Right forelimb (tissue), 1 donor: ENCODE measurements around the gene TEDC2.
"Not testable (repeated sequence)": the region's sequence is repeated elsewhere in the genome, so short reads cannot be mapped to it uniquely, and the experiment has no call there.

Experiments used
- DNase-seq: peaks from one replicate; pipeline ENCODE4 v3.0.0-alpha.2; 2018

The TEDC2 gene, protein sequence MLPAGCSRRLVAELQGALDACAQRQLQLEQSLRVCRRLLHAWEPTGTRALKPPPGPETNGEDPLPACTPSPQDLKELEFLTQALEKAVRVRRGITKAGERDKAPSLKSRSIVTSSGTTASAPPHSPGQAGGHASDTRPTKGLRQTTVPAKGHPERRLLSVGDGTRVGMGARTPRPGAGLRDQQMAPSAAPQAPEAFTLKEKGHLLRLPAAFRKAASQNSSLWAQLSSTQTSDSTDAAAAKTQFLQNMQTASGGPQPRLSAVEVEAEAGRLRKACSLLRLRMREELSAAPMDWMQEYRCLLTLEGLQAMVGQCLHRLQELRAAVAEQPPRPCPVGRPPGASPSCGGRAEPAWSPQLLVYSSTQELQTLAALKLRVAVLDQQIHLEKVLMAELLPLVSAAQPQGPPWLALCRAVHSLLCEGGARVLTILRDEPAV

DNA sequence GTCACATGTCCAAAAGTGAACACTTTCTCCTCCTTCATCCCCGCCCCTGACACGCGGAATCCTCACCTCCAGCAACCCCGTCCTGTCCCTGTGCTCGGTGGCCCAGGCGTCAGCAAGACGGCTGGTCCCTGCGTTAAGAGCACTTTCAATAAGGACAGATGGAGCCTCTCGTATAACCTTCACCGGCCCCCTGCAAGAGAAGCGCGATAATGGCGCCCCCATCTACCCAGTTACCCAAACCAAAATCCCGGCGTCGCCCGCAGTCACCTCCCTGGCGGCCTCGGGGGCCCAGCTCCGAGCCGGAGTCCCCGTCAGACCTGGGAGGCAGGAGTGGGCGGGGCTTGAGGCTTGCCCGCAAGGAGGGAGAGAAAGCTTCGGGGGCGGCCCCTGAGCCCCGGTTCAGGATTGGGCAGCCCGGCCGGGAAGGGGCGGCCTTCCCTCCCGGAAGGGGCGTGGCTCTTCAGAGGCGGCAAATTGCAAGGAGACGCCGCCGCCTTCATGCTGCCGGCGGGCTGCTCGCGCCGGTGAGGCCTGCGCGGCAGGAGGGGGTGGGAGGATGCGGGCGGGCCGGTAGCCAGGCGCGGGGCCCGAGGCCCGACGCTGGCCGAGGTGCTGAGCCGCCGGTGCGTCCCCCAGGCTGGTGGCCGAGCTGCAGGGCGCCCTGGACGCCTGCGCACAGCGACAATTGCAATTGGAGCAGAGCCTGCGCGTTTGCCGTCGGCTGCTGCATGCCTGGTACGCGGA, at the start of gene TEDC2:
TEDC2 (plus strand) TSS at position 463 of the 744 bp plus-strand sequence; CDS start at position 499, 36 bp downstream.
- peak; percentile 95 for DNase-seq

DNA sequence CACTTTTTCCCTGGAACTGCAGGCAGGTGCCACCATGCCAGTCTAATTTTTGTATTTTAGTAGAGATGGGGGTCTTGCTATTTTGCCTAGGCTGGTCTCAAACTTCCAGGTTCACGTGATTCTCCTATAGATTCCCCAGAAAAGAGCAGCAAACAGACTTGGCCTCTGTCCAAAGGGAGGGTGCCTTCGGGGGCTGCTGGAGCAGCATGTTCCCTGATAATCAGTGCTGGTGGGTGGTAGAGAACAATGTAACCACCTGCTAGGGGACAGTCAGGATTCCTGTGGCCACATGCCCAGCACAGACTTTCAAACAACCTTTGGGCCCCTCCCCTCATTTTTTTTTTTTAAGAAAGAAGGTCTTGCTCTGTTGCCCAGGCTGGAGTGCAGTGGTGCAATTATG, 44.8 kb upstream of the TEDC2 start:
- no peak for DNase-seq

DNA sequence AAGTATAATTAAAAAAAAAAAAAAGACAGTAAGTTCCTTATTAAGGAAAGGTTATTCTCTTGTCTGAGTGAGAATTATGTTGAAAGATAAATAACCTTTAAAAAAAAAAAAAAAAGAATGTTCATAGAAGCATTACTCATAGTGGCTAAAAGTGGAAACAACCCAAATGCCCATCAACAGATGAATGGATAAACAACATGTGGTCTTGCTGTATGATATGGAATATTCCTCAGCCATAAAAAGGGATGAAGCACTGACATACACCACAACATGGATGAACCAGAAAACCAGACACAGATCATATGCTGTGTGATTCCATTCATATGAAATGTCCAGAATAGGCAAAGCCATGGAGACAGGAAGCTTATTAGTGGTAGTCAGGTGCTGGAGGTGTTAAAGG, 39.9 kb upstream of the TEDC2 start:
- no peak for DNase-seq

DNA sequence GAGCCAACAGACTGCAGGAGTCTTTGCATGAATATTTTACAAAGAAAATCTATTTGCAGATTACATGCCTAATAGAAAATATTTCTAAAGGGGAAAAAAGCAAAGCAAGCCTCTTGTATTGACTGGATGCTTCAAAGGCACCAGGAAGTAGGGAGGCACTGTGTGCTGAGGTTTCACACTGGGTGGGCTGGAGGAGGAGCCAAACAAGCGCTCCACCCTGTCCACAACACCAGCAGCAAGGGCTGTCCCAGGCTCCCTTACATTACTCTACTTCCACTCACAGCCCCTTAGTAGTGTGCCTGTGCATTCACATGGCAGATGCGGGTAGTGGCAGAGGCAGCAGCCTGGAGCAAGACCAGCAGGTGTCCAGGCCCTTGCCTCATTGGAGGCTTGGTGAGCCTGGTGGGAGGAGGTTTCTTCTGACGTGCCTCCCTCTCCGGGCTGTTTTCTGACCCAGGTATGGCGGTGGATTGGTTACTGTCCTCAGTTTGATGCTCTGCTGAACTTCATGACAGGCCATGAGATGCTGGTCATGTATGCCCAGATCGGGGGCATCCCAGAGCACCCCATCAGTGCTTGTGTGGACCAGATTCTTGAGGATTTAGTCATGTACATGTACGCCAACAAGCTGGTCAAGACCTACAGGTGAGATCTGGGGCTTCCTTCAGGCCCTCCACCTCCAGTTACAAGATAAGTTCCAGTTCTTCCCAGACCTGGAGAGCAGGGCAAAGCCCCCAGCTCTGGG, 37.6 kb upstream of the TEDC2 start:
- no peak for DNase-seq

DNA sequence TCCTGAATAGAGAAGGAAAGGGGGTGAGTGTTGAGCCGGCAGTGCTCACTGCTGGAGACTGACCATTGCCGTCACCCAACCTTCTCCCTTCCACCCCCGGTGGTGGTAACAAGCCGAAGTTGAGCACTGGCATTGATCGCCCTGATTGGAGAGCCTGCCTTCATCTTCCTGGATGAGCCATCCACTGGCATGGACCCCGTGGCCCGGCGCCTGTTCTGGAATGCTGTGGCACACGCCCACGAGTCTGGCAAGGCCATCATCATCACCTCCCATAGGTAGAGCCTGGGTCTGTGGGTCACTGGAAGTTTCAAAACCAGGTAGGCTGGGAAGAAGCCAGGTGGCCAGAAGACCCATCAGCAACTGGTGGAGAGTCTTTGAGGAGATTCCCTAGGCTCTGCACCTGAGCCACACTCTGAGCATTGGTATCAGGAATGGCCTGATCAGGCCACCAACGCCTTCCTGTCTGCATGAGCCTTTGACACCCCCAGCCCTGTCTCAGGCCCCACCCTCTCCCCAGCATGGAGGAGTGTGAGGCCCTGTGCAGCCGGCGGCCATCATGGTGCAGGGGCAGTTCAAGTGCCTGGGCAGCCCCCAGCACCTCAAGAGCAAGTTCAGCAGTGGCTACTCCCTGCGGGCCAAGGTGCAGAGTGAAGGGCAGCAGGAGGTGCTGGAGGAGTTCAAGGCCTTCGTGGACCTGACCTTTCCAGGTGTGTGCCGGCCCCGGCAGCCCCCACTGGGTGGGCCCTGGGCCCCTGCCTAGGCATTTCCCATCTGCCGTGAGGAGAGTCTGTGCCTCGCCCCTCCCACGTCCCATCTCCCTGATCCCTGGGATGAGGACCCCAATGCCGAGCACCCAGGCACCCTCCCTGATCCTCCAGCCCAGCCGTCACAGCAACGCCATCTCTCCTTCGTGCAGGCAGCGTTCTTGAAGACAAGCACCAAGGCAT, 35.6 kb upstream of the TEDC2 start:
- no peak for DNase-seq

DNA sequence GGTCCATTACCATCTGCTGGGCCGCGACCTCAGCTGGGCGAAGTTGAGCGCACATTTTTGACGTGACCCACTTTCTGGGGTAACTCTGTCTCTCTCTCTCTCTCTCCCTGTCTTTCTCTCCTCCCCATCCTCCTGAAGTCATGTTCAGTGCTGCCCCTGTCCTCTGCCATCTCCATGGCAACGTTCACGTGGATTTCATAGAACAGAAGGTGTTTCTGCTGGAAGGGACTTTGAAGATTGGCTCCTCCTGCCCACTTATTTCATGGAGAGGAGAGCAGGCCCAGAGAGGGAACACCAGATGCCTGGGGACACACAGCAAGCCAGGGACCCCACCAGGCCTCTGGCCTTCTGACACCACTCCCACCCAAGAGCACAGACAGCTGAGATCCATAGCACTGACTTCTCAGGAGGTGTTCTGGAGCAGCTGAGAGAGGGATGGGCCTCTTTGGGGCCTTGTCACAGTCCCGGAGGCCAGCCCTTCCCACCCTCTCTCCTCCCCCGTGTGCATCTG, 34.8 kb upstream of the TEDC2 start:
- no peak for DNase-seq

DNA sequence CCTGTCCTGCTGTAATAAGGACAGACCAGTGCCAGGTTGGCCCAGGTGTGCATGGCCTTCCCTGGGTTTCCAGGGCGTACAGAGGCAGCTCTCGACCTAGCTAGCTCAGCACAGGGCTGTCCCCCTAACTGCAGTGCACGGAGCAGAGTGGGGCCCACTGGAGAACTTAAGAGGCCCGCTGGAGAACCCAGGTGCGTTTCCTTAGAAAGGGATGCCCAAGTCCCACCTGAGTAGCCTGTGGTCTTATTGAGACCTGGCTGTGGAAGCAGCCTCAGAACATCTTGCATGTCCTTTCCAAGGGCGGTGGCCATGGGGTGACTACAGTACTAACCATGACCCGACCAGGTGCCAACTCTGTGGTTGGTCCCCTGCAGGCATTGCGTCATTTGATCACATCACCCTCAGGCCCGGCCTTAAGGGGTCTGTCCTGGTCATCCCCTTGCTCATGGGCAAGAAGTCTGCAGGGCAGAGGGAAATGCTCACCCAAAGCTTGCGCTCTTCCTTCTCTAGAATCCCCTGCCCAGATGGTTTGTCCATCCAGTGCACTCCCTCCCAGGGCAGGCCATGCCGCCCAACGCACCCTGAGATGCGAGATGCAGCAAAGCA, 34.0 kb upstream of the TEDC2 start:
- no peak for DNase-seq

DNA sequence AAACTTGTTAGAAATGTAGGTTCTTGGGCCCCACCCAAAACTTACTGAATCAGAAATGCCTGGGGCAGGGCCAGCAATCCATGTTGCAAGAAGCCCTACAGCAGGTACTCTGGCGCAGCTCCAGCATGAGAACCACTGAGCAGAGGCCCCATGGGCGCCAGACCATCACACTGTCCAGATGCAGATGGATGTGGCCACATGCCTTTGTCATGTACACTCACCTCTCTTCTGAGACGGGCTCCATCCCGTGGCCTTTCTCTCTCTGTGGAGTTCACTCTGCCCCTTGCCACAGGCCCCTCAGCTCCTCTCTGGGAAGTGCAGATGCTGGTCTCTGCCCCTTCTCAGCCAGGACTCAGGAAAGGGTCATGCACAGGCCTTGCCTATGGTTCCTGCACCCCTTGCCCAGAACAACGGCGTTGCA, 33.0 kb upstream of the TEDC2 start:
- no peak for DNase-seq

DNA sequence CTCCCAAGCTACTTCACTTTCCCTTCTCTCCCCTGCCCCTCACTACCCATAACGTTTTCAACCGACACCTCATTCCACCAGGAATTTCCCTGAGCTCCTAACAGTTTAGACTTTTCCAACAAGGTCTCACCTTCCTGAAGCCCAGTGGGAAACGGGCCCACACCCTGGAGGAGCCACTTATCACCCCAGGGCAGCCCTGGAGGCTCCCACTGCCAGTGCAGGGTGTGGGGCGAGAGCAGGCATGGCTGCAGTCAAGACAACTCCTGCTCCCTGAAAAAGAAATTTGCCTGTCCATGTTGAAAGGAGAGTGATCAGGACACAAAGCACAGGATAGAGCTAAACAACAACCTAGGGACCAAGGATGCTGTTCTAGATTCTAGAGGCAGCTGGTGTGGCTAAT, 32.4 kb upstream of the TEDC2 start:
- no peak for DNase-seq

DNA sequence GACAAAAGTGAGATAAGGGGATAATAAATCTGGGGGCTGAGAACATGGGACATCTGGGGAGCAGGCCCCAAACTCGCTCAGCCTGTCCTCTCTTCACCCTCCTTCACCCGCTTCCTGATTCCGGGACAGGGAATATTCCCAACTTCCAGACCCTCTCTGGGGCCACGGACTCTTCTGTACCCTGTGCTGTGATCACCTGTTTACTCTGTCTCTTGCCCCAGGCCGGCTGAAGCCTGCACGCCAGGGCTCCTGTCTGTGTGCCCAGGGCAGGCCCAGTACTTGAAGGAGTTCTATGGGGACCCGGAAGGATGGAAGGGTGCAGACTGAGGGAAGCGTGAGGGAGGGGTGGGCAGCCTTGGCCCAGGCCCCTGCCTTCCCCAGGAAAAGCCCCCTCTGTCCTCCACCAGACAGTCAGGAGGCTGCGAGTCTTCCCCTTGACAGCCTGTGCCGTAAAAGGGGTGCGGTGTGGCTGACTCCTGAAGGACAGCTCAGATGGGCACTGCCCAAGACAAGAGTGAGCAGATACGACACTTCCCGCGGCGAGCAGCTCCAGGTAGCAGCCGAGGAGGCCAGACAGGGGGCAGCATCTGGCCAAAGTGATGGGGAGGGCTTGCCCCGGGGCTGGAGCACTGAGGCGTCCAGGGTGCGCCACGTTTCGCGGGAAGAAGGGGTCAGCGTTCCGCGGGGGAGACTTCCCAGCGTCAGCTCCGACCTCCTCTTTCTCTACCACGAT, 31.7 kb upstream of the TEDC2 start:
- DNase-seq, result no peak

DNA sequence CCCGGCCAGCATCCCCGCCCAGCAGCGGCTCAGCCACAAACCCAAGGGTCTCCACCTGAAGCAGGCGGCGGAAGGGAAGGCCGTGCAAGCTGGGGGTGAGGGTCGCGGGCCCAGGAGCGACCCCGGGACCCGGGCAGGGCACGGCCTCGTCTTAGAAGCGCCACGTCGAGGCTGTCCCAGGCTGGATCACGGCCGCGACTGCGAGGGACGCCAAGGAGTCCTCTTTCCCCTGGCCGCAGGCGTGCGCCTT, 31.2 kb upstream of the TEDC2 start:
- no peak for DNase-seq

DNA sequence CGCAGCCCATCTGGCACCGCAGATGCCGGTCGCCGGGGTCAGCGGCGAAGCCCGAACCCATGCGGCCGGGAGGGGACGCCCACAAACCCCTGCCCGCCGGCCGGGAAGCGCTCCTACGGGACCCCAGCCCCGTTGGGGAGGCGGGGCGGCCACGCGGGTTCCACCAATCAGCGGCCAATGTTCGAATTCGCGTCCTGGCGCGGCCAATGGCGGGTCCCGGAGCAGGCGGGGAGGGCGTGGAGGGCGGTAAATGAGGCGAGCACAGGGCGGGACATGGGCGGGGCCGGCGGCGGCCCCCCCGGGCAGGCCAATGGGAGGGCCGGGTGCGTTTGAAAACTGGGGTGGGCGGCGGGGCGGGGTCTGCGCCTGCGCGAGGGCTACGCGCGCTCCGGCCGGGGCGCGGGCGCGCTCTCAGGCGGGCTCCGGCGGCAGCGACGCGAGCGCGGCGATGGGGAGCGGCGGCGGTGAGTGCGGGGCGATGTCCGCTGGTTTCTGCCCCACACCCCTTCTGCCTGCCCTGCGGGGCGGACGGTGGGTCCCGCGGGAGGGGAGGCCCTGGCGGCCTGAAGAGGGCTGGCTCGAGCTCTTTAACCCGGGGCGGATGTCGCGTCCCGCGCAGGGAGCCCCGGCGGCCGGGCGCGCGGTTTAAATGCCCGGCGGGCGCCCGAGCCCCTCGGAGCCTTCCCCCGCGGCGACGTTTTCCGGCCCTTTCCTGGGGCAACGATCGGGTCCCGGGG, 30.7 kb upstream of the TEDC2 start, which contains the start of gene CCNF:
CCNF (plus strand) TSS at position 414 of the 737 bp plus-strand sequence; CDS start at position 449, 35 bp downstream.
- peak; percentile 100 for DNase-seq

DNA sequence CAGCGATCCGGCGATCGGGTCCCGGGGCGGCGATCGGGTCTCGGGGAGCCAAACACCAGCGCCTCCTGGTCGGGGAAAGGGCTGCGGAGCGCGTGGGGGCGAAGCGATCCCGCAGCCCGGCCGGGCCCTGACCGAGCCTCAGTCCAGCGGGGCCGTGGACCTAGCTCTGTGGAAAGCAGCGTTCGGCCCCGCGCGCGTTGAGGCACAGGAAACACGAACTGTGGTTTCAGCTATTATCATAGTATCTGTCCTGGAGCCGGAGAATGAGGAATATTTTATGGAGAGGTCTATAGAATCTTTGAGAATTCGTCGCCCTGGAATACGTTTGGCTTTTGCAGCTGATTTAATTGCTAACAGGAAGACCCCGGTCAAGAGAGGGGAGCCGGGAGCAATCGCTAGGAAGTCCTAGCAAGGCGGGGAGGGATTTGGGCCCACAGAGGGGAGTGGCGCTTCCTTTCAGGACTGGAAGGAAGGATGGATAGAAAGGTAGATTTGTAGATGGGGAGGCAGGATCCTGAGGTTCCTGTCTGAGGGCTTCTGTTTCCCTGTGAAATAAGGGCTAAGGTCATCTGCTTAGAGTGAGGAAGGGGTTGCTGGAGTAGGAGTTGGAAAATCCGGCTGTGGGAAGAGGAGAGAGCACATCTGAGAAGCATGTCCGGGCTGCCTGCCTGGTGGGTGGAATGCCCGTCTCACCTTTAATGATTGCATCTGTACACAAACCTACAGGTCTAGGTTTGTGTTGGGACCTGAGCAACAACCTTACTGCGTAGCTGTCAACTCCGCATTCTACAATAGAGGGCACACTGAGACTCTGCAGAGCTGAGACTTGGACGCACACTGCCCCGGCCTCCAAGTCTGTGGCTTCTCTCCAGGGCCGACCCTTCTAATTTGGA, 29.9 kb upstream of the TEDC2 start:
- no peak for DNase-seq

DNA sequence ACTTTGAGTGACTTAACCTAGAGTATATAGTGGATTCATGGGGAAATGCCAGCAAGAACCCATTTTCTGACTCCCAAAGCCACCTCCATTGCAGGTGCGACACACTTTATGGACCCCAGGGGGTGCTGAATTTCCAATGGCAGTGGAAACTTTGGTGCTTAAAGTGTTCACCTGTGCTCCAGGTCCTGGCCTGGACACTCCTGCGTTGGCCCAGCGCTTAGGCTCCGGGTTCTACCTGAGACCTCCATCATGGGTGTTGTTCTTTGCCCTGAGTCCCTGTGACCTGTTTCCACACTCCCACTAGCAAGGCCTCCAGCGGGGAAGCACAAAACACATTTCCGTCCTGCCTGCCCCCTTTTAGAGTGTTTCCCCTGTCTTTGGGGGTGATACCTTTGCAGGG, 27.6 kb upstream of the TEDC2 start:
- DNase-seq, result no peak

DNA sequence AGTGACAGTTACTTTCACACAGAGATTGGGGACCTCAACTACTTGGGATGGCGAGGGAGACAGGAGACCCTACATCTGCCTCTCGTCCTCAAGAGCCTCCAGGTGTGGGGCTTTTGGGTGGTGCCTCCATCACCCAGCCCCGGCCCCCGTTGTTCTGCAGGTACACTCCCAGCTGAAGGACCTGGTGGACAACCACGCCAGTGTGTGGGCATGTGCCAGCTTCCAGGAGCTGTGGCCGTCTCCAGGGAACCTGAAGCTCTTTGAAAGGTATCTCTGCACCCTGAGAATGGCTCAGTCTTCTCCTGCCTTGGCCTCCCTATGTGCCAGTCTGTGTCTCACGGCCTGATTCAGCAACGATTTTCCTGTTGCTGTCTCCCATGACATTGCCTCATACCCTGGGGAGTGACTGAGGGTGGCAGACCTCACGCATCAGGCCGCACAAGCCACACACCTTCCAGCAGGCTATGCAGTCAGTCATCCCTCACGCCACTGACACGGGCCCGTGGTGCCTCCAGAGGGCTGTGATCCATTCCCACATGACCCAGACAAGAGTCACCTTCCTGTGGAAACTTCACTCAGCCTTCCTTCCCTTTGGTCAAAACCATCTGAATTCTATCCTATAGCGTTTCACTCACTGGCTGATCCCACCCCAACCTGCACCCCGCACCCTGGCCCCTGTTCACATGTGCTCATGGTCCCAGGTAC, 27.0 kb upstream of the TEDC2 start:
- DNase-seq, result no peak

DNA sequence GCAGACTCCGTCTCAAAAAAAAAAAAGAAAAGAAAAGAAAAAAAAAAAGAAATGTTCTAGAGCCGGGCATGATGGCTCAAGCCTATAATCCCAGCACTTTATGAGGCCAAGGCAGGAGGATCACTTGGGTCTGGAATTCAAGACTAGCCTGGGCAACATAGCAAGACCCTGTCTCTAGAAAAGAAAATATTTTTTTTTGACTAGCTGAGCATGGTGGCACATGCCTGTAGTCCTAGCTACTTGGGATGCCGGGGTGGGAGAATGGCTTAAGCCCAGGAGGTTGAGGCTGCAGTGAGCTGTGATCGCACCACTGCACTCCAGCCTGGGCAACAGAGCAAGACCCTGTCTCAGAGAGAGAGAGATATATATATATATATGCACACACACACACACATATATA, 24.7 kb upstream of the TEDC2 start:
- not testable (repeated sequence) for DNase-seq

DNA sequence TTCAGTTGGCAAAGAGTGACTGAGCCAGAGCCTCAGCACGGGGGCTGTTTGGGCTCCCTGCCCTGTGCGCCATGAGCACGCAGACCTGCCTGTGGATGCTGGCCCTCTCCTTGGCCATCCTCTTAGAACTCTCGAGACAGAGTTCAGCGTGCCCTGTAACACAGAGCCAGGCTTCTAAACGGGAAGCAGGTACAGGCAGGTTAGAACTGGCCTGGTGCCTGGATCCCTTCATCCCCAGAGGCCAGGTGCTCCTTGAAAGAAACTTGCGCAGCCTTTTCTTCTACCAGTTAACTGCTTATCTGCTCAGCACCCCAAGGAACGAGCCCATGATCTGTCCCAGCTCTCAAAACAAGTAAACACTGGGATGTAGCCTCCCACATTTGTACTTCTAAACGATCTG, 23.8 kb upstream of the TEDC2 start:
- no peak for DNase-seq

DNA sequence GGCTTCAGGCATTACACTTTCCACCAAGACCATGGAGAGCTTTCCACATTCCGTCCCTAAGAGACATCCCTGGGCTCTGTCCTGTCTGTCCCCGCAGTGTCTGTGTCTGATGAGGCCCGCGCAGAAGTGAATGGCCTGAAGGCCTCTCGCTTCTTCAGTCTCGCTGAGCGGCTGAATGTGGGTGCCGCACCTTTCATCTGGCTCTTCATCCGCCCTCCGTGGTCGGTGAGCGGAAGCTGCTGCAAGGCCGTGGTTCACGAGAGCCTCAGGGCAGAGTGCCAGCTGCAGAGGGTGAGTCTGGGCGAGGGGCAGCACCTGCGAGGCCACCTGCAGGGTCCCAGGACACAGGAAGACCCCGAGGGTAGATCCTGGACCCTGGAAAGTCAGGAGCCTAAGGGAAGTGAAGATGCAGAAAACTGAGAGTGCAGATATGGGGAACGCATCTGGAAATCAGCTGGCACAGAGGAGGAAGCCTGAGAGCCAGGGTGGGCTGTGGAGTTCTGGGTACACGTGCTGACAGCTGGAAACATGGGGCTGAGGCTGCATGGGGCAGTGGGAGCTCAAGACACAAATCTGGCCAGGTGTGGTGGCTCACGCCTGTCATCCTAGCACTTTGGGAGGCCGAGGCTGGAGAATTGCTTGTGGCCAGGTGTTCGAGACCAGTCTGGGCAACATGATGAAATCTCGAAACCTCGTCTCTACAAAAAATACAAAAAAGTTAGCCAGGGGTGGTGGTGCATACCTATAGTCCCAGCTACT, 22.7 kb upstream of the TEDC2 start:
- no peak for DNase-seq
